ENCODE data around the gene PMP22. TPM values are rescaled to one million over a fixed set of nuclear protein-coding genes. Genes with fewer than 3 reads are reported as not detected.

The PMP22 gene
- total RNA-seq, 5 donors from 2014 or later (not counting 1 experiment from before 2014, with no cell fraction given): 0.20 to 0.76 (median 0.44) TPM; not detected in 2

- ChIA-PET POLR2A (no interaction called here), CTCF (no interaction called here)
- DNase-seq: no peak
- no peak for ATAC-seq (replicated peaks in 1 of 4)
- Mint-ChIP-seq H3K27ac (no peak overlapping the region), H3K4me1 (peaks cover 0 to 10% (median 6%) of the 10 kb centered on the region in 3 donors), H3K9me3 (peaks cover 0 to 6% (median 2%) of the 10 kb centered on the region in 3 donors), H3K27me3 (peaks cover 25 to 30% of the 10 kb centered on the region in 2 donors), H3K4me3 (no peak overlapping the region), H3K36me3 (no peaks in the 10 kb centered on the region)
- no peaks in the 10 kb centered on the region for H3K9me3 ChIP-seq
- H3K4me1 ChIP-seq (ENCODE audit: control insufficient read depth in 1 of 2, extremely low read depth in 1 of 2, insufficient read depth in 2 of 2, low read length in 2 of 2): no peaks in the 10 kb centered on the region
- peaks cover 0 to 3% of the 10 kb centered on the region in 2 experiments for H3K27me3 ChIP-seq (replicated peaks in 1 of 2; ENCODE audit: control insufficient read depth in 2 of 2, extremely low read depth in 1 of 2, insufficient read depth in 2 of 2, low read length in 1 of 2)
- WGBS (ENCODE audit: insufficient coverage): no CpG with 5 or more reads among the region's 3 CpGs
- no peak overlapping the region for H3K27ac ChIP-seq (ENCODE audit: low read length)
- no peak overlapping the region for H3K4me3 ChIP-seq (ENCODE audit: control insufficient read depth in 1 of 2, extremely low read depth in 1 of 2, low read length in 1 of 2)
- H3K36me3 ChIP-seq (ENCODE audit: control insufficient read depth in 2 of 2, extremely low read depth in 1 of 2, insufficient read depth in 1 of 2, low read length in 1 of 2): no peaks in the 10 kb centered on the region
Observed at GRCh38 chr17:15238676-15239422, 26.3 kb downstream of the PMP22 start.

GRCh38 chr17:15238057-15238456 lies 27.1 kb downstream of the PMP22 start:
- Mint-ChIP-seq H3K4me3 (no peak overlapping the region), H3K4me1 (peaks cover 0 to 10% (median 6%) of the 10 kb centered on the region in 3 donors), H3K27me3 (peaks cover 25 to 29% of the 10 kb centered on the region in 2 donors), H3K9me3 (peaks cover 0 to 6% (median 2%) of the 10 kb centered on the region in 3 donors), H3K36me3 (no peaks in the 10 kb centered on the region), H3K27ac (no peak overlapping the region)
- CTCF ChIA-PET: no interaction called here
- Histone ChIP-seq H3K9me3 (no peaks in the 10 kb centered on the region), H3K4me3 (ENCODE audit: control insufficient read depth in 1 of 2, extremely low read depth in 1 of 2, low read length in 1 of 2) (no peak overlapping the region), H3K27ac (ENCODE audit: low read length) (no peak overlapping the region), H3K4me1 (ENCODE audit: control insufficient read depth in 1 of 2, extremely low read depth in 1 of 2, insufficient read depth in 2 of 2, low read length in 2 of 2) (no peaks in the 10 kb centered on the region), H3K36me3 (ENCODE audit: control insufficient read depth in 2 of 2, extremely low read depth in 1 of 2, insufficient read depth in 1 of 2, low read length in 1 of 2) (no peaks in the 10 kb centered on the region), H3K27me3 (replicated peaks in 1 of 2; ENCODE audit: control insufficient read depth in 2 of 2, extremely low read depth in 1 of 2, insufficient read depth in 2 of 2, low read length in 1 of 2) (peaks cover 0 to 3% of the 10 kb centered on the region in 2 experiments)
- ATAC-seq (replicated peaks in 1 of 4) (no peak), DNase-seq (no peak)
- WGBS (ENCODE audit: insufficient coverage): 60% methylated on average over 1 of the region's 2 CpGs
- POLR2A ChIA-PET: no interaction called here

GRCh38 chr17:15237106-15237425 lies 28.1 kb downstream of the PMP22 start:
- no peak overlapping the region for H3K4me3 Mint-ChIP-seq

GRCh38 chr17:15236281-15237105 lies 28.6 kb downstream of the PMP22 start:
- peaks cover 0 to 5% of the 10 kb centered on the region in 2 experiments for H3K27me3 ChIP-seq (replicated peaks in 1 of 2; ENCODE audit: control insufficient read depth in 2 of 2, extremely low read depth in 1 of 2, insufficient read depth in 2 of 2, low read length in 1 of 2)
- POLR2A ChIA-PET: interaction anchor here in 1 of 2 donors (0.7 kb wide), 1 partner anchor 59 kb away, joined by 5 read pairs; no protein-coding TSS in a partner anchor
- Mint-ChIP-seq H3K27ac (no peak overlapping the region), H3K4me3 (no peak overlapping the region), H3K36me3 (no peaks in the 10 kb centered on the region), H3K4me1 (peaks cover 0 to 10% (median 6%) of the 10 kb centered on the region in 3 donors), H3K27me3 (peaks cover 21 to 24% of the 10 kb centered on the region in 2 donors), H3K9me3 (no peaks in the 10 kb centered on the region)
- ATAC-seq (replicated peaks in 1 of 4) (no peak), DNase-seq (no peak)
- H3K27ac ChIP-seq (ENCODE audit: low read length): no peak overlapping the region
- no peaks in the 10 kb centered on the region for H3K4me1 ChIP-seq (ENCODE audit: control insufficient read depth in 1 of 2, extremely low read depth in 1 of 2, insufficient read depth in 2 of 2, low read length in 2 of 2)
- no peaks in the 10 kb centered on the region for H3K9me3 ChIP-seq
- 47% methylated on average over 6 of the region's 10 CpGs for WGBS (ENCODE audit: insufficient coverage)
- CTCF ChIA-PET: interaction anchor here in 1 of 2 donors (0.6 kb wide), 1 partner anchor 275 kb away, joined by 7 read pairs; no protein-coding TSS in a partner anchor
- H3K4me3 ChIP-seq (ENCODE audit: control insufficient read depth in 1 of 2, extremely low read depth in 1 of 2, low read length in 1 of 2): no peak overlapping the region
- H3K36me3 ChIP-seq (ENCODE audit: control insufficient read depth in 2 of 2, extremely low read depth in 1 of 2, insufficient read depth in 1 of 2, low read length in 1 of 2): no peaks in the 10 kb centered on the region

More at GRCh38 chr17:15237106-15237425, 28.1 kb downstream of the PMP22 start:
- Histone ChIP-seq H3K36me3 (ENCODE audit: control insufficient read depth in 2 of 2, extremely low read depth in 1 of 2, insufficient read depth in 1 of 2, low read length in 1 of 2) (no peaks in the 10 kb centered on the region), H3K27ac (ENCODE audit: low read length) (no peak overlapping the region), H3K27me3 (replicated peaks in 1 of 2; ENCODE audit: control insufficient read depth in 2 of 2, extremely low read depth in 1 of 2, insufficient read depth in 2 of 2, low read length in 1 of 2) (peaks cover 0 to 3% of the 10 kb centered on the region in 2 experiments), H3K9me3 (no peaks in the 10 kb centered on the region), H3K4me1 (ENCODE audit: control insufficient read depth in 1 of 2, extremely low read depth in 1 of 2, insufficient read depth in 2 of 2, low read length in 2 of 2) (no peaks in the 10 kb centered on the region), H3K4me3 (ENCODE audit: control insufficient read depth in 1 of 2, extremely low read depth in 1 of 2, low read length in 1 of 2) (no peak overlapping the region)
- Mint-ChIP-seq H3K4me1 (peaks cover 0 to 10% (median 6%) of the 10 kb centered on the region in 3 donors), H3K27ac (no peak overlapping the region), H3K36me3 (no peaks in the 10 kb centered on the region), H3K27me3 (peaks cover 24 to 25% of the 10 kb centered on the region in 2 donors), H3K9me3 (no peaks in the 10 kb centered on the region)
- POLR2A ChIA-PET: no interaction called here
- CTCF ChIA-PET: no interaction called here
- ATAC-seq (replicated peaks in 1 of 4) (no peak), DNase-seq (no peak)
- no CpG with 5 or more reads among the region's 2 CpGs for WGBS (ENCODE audit: insufficient coverage)

GRCh38 chr17:15233971-15234370 lies 31.2 kb downstream of the PMP22 start:
- ChIA-PET POLR2A (no interaction called here), CTCF (no interaction called here)
- Histone ChIP-seq H3K9me3 (no peaks in the 10 kb centered on the region), H3K4me3 (ENCODE audit: control insufficient read depth in 1 of 2, extremely low read depth in 1 of 2, low read length in 1 of 2) (no peak overlapping the region), H3K4me1 (ENCODE audit: control insufficient read depth in 1 of 2, extremely low read depth in 1 of 2, insufficient read depth in 2 of 2, low read length in 2 of 2) (no peaks in the 10 kb centered on the region), H3K27me3 (replicated peaks in 1 of 2; ENCODE audit: control insufficient read depth in 2 of 2, extremely low read depth in 1 of 2, insufficient read depth in 2 of 2, low read length in 1 of 2) (peaks cover 0 to 4% of the 10 kb centered on the region in 2 experiments), H3K36me3 (ENCODE audit: control insufficient read depth in 2 of 2, extremely low read depth in 1 of 2, insufficient read depth in 1 of 2, low read length in 1 of 2) (no peaks in the 10 kb centered on the region), H3K27ac (ENCODE audit: low read length) (no peak overlapping the region)
- peaks cover 13 to 17% of the 10 kb centered on the region in 2 donors for H3K27me3 Mint-ChIP-seq
- H3K9me3 Mint-ChIP-seq: no peaks in the 10 kb centered on the region
- ATAC-seq (replicated peaks in 1 of 4) (no peak), DNase-seq (no peak)
- WGBS (ENCODE audit: insufficient coverage): 91% methylated on average over 6 of the region's 7 CpGs
- H3K4me3 Mint-ChIP-seq: no peak overlapping the region
- no peaks in the 10 kb centered on the region for H3K36me3 Mint-ChIP-seq
- no peak overlapping the region for H3K27ac Mint-ChIP-seq
- H3K4me1 Mint-ChIP-seq: peaks cover 0 to 10% (median 6%) of the 10 kb centered on the region in 3 donors

- H3K4me3 ChIP-seq (ENCODE audit: control insufficient read depth in 1 of 2, extremely low read depth in 1 of 2, low read length in 1 of 2): no peak overlapping the region
- no peaks in the 10 kb centered on the region for H3K4me1 ChIP-seq (ENCODE audit: control insufficient read depth in 1 of 2, extremely low read depth in 1 of 2, insufficient read depth in 2 of 2, low read length in 2 of 2)
- no peaks in the 10 kb centered on the region for H3K36me3 ChIP-seq (ENCODE audit: control insufficient read depth in 2 of 2, extremely low read depth in 1 of 2, insufficient read depth in 1 of 2, low read length in 1 of 2)
- H3K4me3 Mint-ChIP-seq: no peak overlapping the region
- ChIA-PET POLR2A (no interaction called here), CTCF (no interaction called here)
- no peak overlapping the region for H3K27ac Mint-ChIP-seq
- DNase-seq (no peak), ATAC-seq (replicated peaks in 1 of 4) (no peak)
- WGBS (ENCODE audit: insufficient coverage): 67% methylated on average over 1 of the region's 4 CpGs
- no peaks in the 10 kb centered on the region for H3K9me3 ChIP-seq
- H3K9me3 Mint-ChIP-seq: no peaks in the 10 kb centered on the region
- peaks cover 0 to 4% of the 10 kb centered on the region in 2 experiments for H3K27me3 ChIP-seq (replicated peaks in 1 of 2; ENCODE audit: control insufficient read depth in 2 of 2, extremely low read depth in 1 of 2, insufficient read depth in 2 of 2, low read length in 1 of 2)
- peaks cover 0 to 10% (median 6%) of the 10 kb centered on the region in 3 donors for H3K4me1 Mint-ChIP-seq
- no peaks in the 10 kb centered on the region for H3K36me3 Mint-ChIP-seq
- H3K27ac ChIP-seq (ENCODE audit: low read length): no peak overlapping the region
- H3K27me3 Mint-ChIP-seq: peaks cover 8 to 12% of the 10 kb centered on the region in 2 donors
Observed at GRCh38 chr17:15233022-15233805, 31.9 kb downstream of the PMP22 start.

Data from T-cell (primary cell).